DND-41 (cell line): ENCODE measurements around the gene TRMO.

ENCODE experiments used
- EZH2 ChIP-seq: IDR thresholded peaks from 3 replicates; pipeline ENCODE4 v1.6.1; 2012; ENCODE audit warnings: borderline replicate concordance, low read depth, mild to moderate bottlenecking, moderate library complexity, low read length, inconsistent platforms; ENCODE audit not compliant: severe bottlenecking
- TF ChIP-seq, protein P1 (sequence below): IDR thresholded peaks from 2 replicates; pipeline ENCODE4 v1.5.1; 2012; ENCODE audit warnings: borderline replicate concordance, low read length, moderate library complexity, mild to moderate bottlenecking; ENCODE audit not compliant: poor library complexity, severe bottlenecking; ENCODE audit errors: extremely low read depth

DNA sequence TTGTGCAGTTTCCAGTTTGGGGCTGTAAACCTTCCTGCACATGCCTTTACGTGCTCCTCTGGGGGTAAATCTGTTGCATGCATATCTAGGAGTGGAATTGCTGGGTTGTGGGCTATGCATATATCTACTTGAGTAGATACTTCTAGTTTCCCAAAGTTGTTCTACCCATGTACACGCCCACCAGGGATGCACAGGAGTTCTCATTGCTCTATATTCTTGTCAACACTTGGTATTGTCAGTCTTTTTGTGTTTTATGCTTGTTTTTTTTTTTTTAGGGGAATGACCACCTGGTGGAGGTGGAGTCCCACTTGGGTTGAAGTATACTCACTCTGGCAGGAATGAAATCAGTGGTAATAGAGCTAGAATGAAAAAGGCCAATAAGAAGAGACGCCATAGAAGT lies 46.2 kb downstream of the TRMO start:
- TF ChIP-seq, protein P1, sequence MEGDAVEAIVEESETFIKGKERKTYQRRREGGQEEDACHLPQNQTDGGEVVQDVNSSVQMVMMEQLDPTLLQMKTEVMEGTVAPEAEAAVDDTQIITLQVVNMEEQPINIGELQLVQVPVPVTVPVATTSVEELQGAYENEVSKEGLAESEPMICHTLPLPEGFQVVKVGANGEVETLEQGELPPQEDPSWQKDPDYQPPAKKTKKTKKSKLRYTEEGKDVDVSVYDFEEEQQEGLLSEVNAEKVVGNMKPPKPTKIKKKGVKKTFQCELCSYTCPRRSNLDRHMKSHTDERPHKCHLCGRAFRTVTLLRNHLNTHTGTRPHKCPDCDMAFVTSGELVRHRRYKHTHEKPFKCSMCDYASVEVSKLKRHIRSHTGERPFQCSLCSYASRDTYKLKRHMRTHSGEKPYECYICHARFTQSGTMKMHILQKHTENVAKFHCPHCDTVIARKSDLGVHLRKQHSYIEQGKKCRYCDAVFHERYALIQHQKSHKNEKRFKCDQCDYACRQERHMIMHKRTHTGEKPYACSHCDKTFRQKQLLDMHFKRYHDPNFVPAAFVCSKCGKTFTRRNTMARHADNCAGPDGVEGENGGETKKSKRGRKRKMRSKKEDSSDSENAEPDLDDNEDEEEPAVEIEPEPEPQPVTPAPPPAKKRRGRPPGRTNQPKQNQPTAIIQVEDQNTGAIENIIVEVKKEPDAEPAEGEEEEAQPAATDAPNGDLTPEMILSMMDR, result no peak
- TF ChIP-seq EZH2, result no peak
